GM12878 (cell line): ENCODE results near the gene SP100. TPM values are rescaled to one million over a fixed set of nuclear protein-coding genes. Genes with fewer than 3 reads are reported as not detected.

Source experiments
- ATAC-seq: fragments of 200-7000 bp; cut with Tn5 transposase; 3 replicates; pipeline ENCODE4 v1.9.1; 2020; ENCODE audit warnings: mild to moderate bottlenecking, moderate library complexity
- BruUV-seq: library from RNA; stranded (reverse); fragments of 400-500 nt; replicated peaks from 2 replicates; lab custom pipeline; 2021; lab: Mats Ljungman, UMichigan
- CTCF ChIA-PET: fragments of 300-600 bp; sonication (Branson Sonifier 250); formaldehyde crosslinking; extraction: SDS; loops from one replicate; lab custom pipeline; 2021; ENCODE audit warnings: inconsistent platforms; lab: Yijun Ruan, JAX
- POLR2A ChIA-PET: fragments of 350-600 bp; formaldehyde crosslinking; extraction: SDS; loops from one replicate; lab custom pipeline; 2021; ENCODE audit warnings: inconsistent platforms; lab: Charles Lee
- RAD21 ChIA-PET: fragments of 300-600 bp; sonication (Branson Sonifier 250); formaldehyde crosslinking; loops from one replicate; lab custom pipeline; 2023; ENCODE audit warnings: antibody characterized with exemption; ENCODE audit not compliant: unreplicated experiment; lab: Charles Lee
- SMC1A ChIA-PET: fragments of 300-600 bp; sonication (Branson Sonifier 250); formaldehyde crosslinking; loops from one replicate; lab custom pipeline; 2023; ENCODE audit not compliant: unreplicated experiment, uncharacterized antibody; lab: Charles Lee
- DNase-seq: peaks from one replicate; pipeline ENCODE4 v3.0.0-alpha.2; 2011; ENCODE audit warnings: low read depth, low spot score
- FAIRE-seq: peaks from 3 replicates; lab custom pipeline; 2011; peaks lifted over from hg19 to GRCh38; lab: Jason Lieb, UNC
- H2AFZ ChIP-seq: 2 replicates; pipeline ENCODE4 v1.6.0; 2011; ENCODE audit warnings: low read depth, low read length, control low read depth; ENCODE audit not compliant: control insufficient read depth
- H3K27ac ChIP-seq: 2 replicates; pipeline ENCODE4 v1.5.1; 2011; ENCODE audit warnings: control low read depth; ENCODE audit not compliant: control insufficient read depth, insufficient read depth
- H3K27me3 ChIP-seq, 2 experiments: replicated peaks in 1 of 2; 2 replicates each; pipeline versions ENCODE4 v1.6.0 to v1.6.1; 2011; ENCODE audit warnings: low read length in 1 of 2; ENCODE audit not compliant: control insufficient read depth in 2 of 2, insufficient read depth in 2 of 2
- H3K36me3 ChIP-seq, 2 experiments: 2 replicates each; pipeline ENCODE4 v1.5.1; 2011; ENCODE audit warnings: low read length in 1 of 2; ENCODE audit not compliant: control insufficient read depth in 2 of 2, insufficient read depth in 2 of 2
- H3K4me1 ChIP-seq: 2 replicates; pipeline ENCODE4 v1.6.1; 2011; ENCODE audit warnings: mild to moderate bottlenecking, low read length, moderate library complexity, mixed read lengths; ENCODE audit not compliant: control insufficient read depth, insufficient read depth
- H3K4me2 ChIP-seq: 2 replicates; pipeline ENCODE4 v1.6.0; 2011; ENCODE audit warnings: control low read depth; ENCODE audit not compliant: control insufficient read depth, insufficient read depth
- H3K4me3 ChIP-seq: fragments of 200-600 bp; sonication (generic); 2 replicates; pipeline ENCODE4 v1.5.1; 2016
- H3K79me2 ChIP-seq: 2 replicates; pipeline ENCODE4 v1.6.0; 2011; ENCODE audit warnings: low read length; ENCODE audit not compliant: control insufficient read depth, insufficient read depth
- H3K9ac ChIP-seq: 2 replicates; pipeline ENCODE4 v1.8.0; 2011; ENCODE audit warnings: low read length, control low read depth, mixed read lengths; ENCODE audit not compliant: control insufficient read depth, insufficient read depth
- H3K9me3 ChIP-seq: replicated peaks from 3 replicates; pipeline ENCODE4 v1.5.1; 2011; ENCODE audit warnings: mild to moderate bottlenecking, low read length; ENCODE audit not compliant: control insufficient read depth, insufficient read depth
- H4K20me1 ChIP-seq: 2 replicates; pipeline ENCODE4 v1.6.0; 2011; ENCODE audit not compliant: control insufficient read depth, insufficient read depth
- ATF3 ChIP-seq: IDR thresholded peaks from 2 replicates; pipeline ENCODE4 v1.6.1; 2011; ENCODE audit warnings: low read depth, mild to moderate bottlenecking, low read length, moderate library complexity, borderline replicate concordance; ENCODE audit errors: extremely low read depth
- BCL11A ChIP-seq: IDR thresholded peaks from 2 replicates; pipeline ENCODE4 v1.6.1; 2011; ENCODE audit warnings: low read depth, low read length
- BMI1 ChIP-seq: fragments of 450-650 bp; IDR thresholded peaks from 2 replicates; pipeline ENCODE4 v1.6.1; 2016; ENCODE audit warnings: mild to moderate bottlenecking, moderate library complexity, borderline replicate concordance
- CBX3 ChIP-seq: fragments of 200-600 bp; sonication (generic); IDR thresholded peaks from 2 replicates; pipeline ENCODE4 v1.6.1; 2016; ENCODE audit warnings: low read depth, borderline replicate concordance
- ELK1 ChIP-seq: IDR thresholded peaks from 2 replicates; pipeline ENCODE4 v1.6.1; 2012; ENCODE audit warnings: low read depth, low read length, improper control_type of control experiment
- FOXM1 ChIP-seq: IDR thresholded peaks from 2 replicates; pipeline ENCODE4 v1.6.1; 2012; ENCODE audit warnings: low read depth, mild to moderate bottlenecking, inconsistent platforms, low read length, moderate library complexity
- HCFC1 ChIP-seq: fragments of 150-350 bp; IDR thresholded peaks from 2 replicates; pipeline ENCODE4 v1.6.1; 2014; ENCODE audit warnings: low read length
- HDAC2 ChIP-seq: fragments of 200-600 bp; sonication (generic); IDR thresholded peaks from 2 replicates; pipeline ENCODE4 v1.6.1; 2017
- IRF4 ChIP-seq: IDR thresholded peaks from 2 replicates; pipeline ENCODE4 v1.6.1; 2011; ENCODE audit warnings: low read depth, low read length
- JUND ChIP-seq: IDR thresholded peaks from 2 replicates; pipeline ENCODE4 v1.6.1; 2012; ENCODE audit warnings: low read depth, mild to moderate bottlenecking, low read length, improper control_type of control experiment, moderate library complexity
- NFIC ChIP-seq: IDR thresholded peaks from 2 replicates; pipeline ENCODE4 v1.6.1; 2012; ENCODE audit warnings: low read depth, mild to moderate bottlenecking, inconsistent platforms, low read length, moderate library complexity
- NKRF ChIP-seq: fragments of 450-650 bp; conservative IDR thresholded peaks from 2 replicates; pipeline ENCODE4 v1.6.1; 2017; ENCODE audit warnings: mild to moderate bottlenecking, moderate library complexity
- POLR2AphosphoS5 ChIP-seq: IDR thresholded peaks from 2 replicates; pipeline ENCODE4 v1.6.1; 2011; ENCODE audit warnings: mild to moderate bottlenecking, low read length, inconsistent platforms
- RUNX3 ChIP-seq: IDR thresholded peaks from 2 replicates; pipeline ENCODE4 v1.6.1; 2012; ENCODE audit warnings: low read length, inconsistent platforms
- SIN3A ChIP-seq: IDR thresholded peaks from 2 replicates; pipeline ENCODE4 v1.6.1; 2012; ENCODE audit warnings: low read depth, low read length, improper control_type of control experiment
- SPI1 ChIP-seq: IDR thresholded peaks from 2 replicates; pipeline ENCODE4 v1.6.1; 2011; ENCODE audit warnings: low read depth, mild to moderate bottlenecking, low read length, moderate library complexity, borderline replicate concordance; ENCODE audit not compliant: insufficient read depth
- STAT1 ChIP-seq: fragments of 450-650 bp; conservative IDR thresholded peaks from 2 replicates; pipeline ENCODE4 v1.6.1; 2014; ENCODE audit warnings: antibody characterized with exemption, mild to moderate bottlenecking
- WRNIP1 ChIP-seq: IDR thresholded peaks from 2 replicates; pipeline ENCODE4 v1.6.1; 2011; ENCODE audit warnings: low read depth, low read length, improper control_type of control experiment, borderline replicate concordance
- WGBS: methylation state at CpG from one replicate; pipeline ENCODE4 v1.1.6; 2016; ENCODE audit warnings: low lambda C conversion rate; ENCODE audit not compliant: insufficient replicate concordance, insufficient coverage; ENCODE audit errors: missing lambda C conversion rate; 5-methylcytosine and 5-hydroxymethylcytosine counted together
- in situ Hi-C: fragments of 300-500 bp; cut with MboI; formaldehyde crosslinking; loops from 9 replicates; pipeline ENCODE4 v1.14.3; 2018; ENCODE audit warnings: mixed read lengths
- intact Hi-C: fragments of 100-400 bp; cut with micrococcal nuclease; formaldehyde crosslinking; loops from one replicate; pipeline ENCODE4 v1.14.2; 2022; ENCODE audit not compliant: unreplicated experiment
- polyA plus RNA-seq, 11 experiments: library from polyadenylated mRNA; depleted of rRNA in 4 of 11; unstranded in 6 of 11; stranded (reverse) in 5 of 11; fragments of >200 nt; fragmentation: Nextera tagmentation in 4 of 11; fragmentation: Illumina TruSeq in 1 of 11; extraction: Ambion mirVana in 4 of 11; extraction: Trizol in 1 of 11; gene quantifications; 1 replicate in 1 of 11; 2 replicates in 10 of 11; pipeline versions ENCODE4 v1.2.1 to v1.2.3, GENCODE V29; 2011 to 2016; ENCODE audit warnings: inconsistent platforms in 2 of 11, missing spikeins in 2 of 11, low read depth in 1 of 11
- total RNA-seq, 4 experiments: library from RNA; depleted of rRNA in 3 of 4; stranded (reverse); fragments of >200 nt in 3 of 4; fragmentation: Illumina TruSeq in 1 of 4; extraction: Trizol in 1 of 4; gene quantifications; 2 replicates each; pipeline versions ENCODE4 v1.2.1 to v1.2.3, GENCODE V29; 2013 to 2021

The SP100 gene
- total and polyA plus RNA-seq, 10 of the 15 experiments (the other 5 are each of a cell fraction or from before 2014, with no cell fraction given), result 109 to 239 (median 180) TPM

GRCh38 chr2:230434677-230435324, 18.8 kb downstream of the SP100 start:
- H3K27ac ChIP-seq, result no peak overlapping the region
- POLR2A ChIA-PET, result interaction anchor here (1.2 kb wide), 1 partner anchor 17 kb away, joined by 5 read pairs; no protein-coding TSS in a partner anchor
- H3K9ac ChIP-seq, result no peak overlapping the region
- WGBS, result 17% methylated on average over 4 of the region's 4 CpGs
- peaks cover 16% of the 10 kb centered on the region for H3K4me1 ChIP-seq
- RAD21 ChIA-PET, result no interaction called here
- peaks cover 31% of the 10 kb centered on the region for H3K9me3 ChIP-seq
- intact Hi-C loops, result no loop called here
- SMC1A ChIA-PET, result interaction anchor here (0.6 to 1.9 kb wide), 7 partner anchors 9 to 216 kb away, joined by 3 to 7 read pairs (median 3); no protein-coding TSS in a partner anchor
- ATAC-seq, result no peak
- no peak overlapping the region for H3K4me3 ChIP-seq
- peaks cover 11 to 39% of the 10 kb centered on the region in 2 experiments for H3K36me3 ChIP-seq
- H3K4me2 ChIP-seq, result no peak overlapping the region
- H3K79me2 ChIP-seq, result peaks cover 97% of the 10 kb centered on the region
- TSS peak; percentile 6 for BruUV-seq
- no peak overlapping the region for H2AFZ ChIP-seq
- H4K20me1 ChIP-seq, result 0 out of 2 replicates have a peak, but pooled peaks cover 6% of the 10 kb centered on the region
- in situ Hi-C loops, result no loop called here
- DNase-seq, result no peak
- CTCF ChIA-PET, result no interaction called here
- TF ChIP-seq WRNIP1 (no peak), JUND (no peak), SPI1 (no peak), STAT1 (no peak), ATF3 (no peak), NFIC (no peak), BCL11A (no peak), HCFC1 (no peak), SIN3A (no peak), IRF4 (no peak), ELK1 (no peak), CBX3 (no peak), RUNX3 (no peak), FOXM1 (no peak), HDAC2 (no peak), NKRF (no peak), BMI1 (no peak), POLR2AphosphoS5 (no peak)
- no peak for FAIRE-seq
- H3K27me3 ChIP-seq, result no peaks in the 10 kb centered on the region
